H1 (cell line): ENCODE data around the gene NXN. TPM values are rescaled to one million over a fixed set of nuclear protein-coding genes. Genes with fewer than 3 reads are reported as not detected.

Experiments used
- CHD7 ChIP-seq: fragments of 300-600 bp; sonication (generic); IDR thresholded peaks from 2 replicates; pipeline ENCODE4 v1.7.1; 2012; ENCODE audit warnings: low read length, moderate library complexity, mild to moderate bottlenecking, inconsistent platforms; ENCODE audit not compliant: insufficient replicate concordance
- CTBP2 ChIP-seq: IDR thresholded peaks from 2 replicates; pipeline ENCODE4 v1.7.0; 2011; ENCODE audit warnings: borderline replicate concordance, mild to moderate bottlenecking, moderate library complexity, mixed read lengths, low read length; ENCODE audit not compliant: insufficient read depth, insufficient read length
- EP300 ChIP-seq, 2 experiments: IDR thresholded peaks; 1 replicate in 1 of 2; 2 replicates in 1 of 2; pipeline ENCODE4 v1.6.1; 2011 to 2012; ENCODE audit warnings: low read depth in 2 of 2, low read length in 2 of 2, mild to moderate bottlenecking in 2 of 2, borderline replicate concordance in 1 of 2, inconsistent platforms in 1 of 2, moderate library complexity in 1 of 2
- JUN ChIP-seq: IDR thresholded peaks from 2 replicates; pipeline ENCODE4 v1.6.1; 2011; ENCODE audit warnings: low read depth, mild to moderate bottlenecking, improper control_type of control experiment, low read length
- SIRT6 ChIP-seq: IDR thresholded peaks from one replicate; pipeline ENCODE4 v1.7.1; 2012; ENCODE audit warnings: low read length, inconsistent platforms
- SP2 ChIP-seq: IDR thresholded peaks from 2 replicates; pipeline ENCODE4 v1.6.1; 2012; ENCODE audit warnings: mild to moderate bottlenecking, low read length, inconsistent platforms
- SRF ChIP-seq: IDR thresholded peaks from 2 replicates; pipeline ENCODE4 v1.6.1; 2011; ENCODE audit warnings: mild to moderate bottlenecking, low read depth, low read length, moderate library complexity
- TEAD4 ChIP-seq: IDR thresholded peaks from 2 replicates; pipeline ENCODE4 v1.6.1; 2012; ENCODE audit warnings: low read depth, low read length, inconsistent platforms, mixed read lengths
- ZNF274 ChIP-seq: IDR thresholded peaks from 2 replicates; pipeline ENCODE4 v1.7.0; 2012; ENCODE audit warnings: low read length, borderline replicate concordance; ENCODE audit errors: extremely low read depth
- polyA plus RNA-seq, 7 experiments: library from polyadenylated mRNA; depleted of rRNA in 3 of 7; stranded (reverse) in 5 of 7; unstranded in 2 of 7; fragments of >200 nt in 5 of 7; fragments of 200-250 nt in 2 of 7; gene quantifications; 1 replicate in 5 of 7; 2 replicates in 1 of 7; 4 replicates in 1 of 7; pipeline versions ENCODE4 v1.2.1 to v1.2.3, GENCODE V29; 2011 to 2013; ENCODE audit warnings: missing spikeins in 2 of 7, mixed read lengths in 2 of 7
- total RNA-seq: library from RNA; stranded (reverse); fragmentation: NEBNext Ultra II Directional; extraction: Animal tissue kit (Norgen Biotek cat#: 25700); gene quantifications from 2 replicates; pipeline ENCODE4 v1.2.1, GENCODE V29; 2021
- TF ChIP-seq, protein P1 (sequence below): IDR thresholded peaks from 2 replicates; pipeline ENCODE4 v1.6.1; 2011; ENCODE audit warnings: low read depth, mild to moderate bottlenecking, low read length; ENCODE audit not compliant: insufficient read depth

NXN gene
- total and polyA plus RNA-seq, 2 of the 8 experiments (the other 6 are each of a cell fraction or from before 2014, with no cell fraction given), result 94.1 to 107 TPM

- TF ChIP-seq TEAD4 (no peak), SRF (no peak), ZNF274 (no peak), SP2 (no peak), EP300 (IDR thresholded peaks at IDR 0.05; ENCODE audit: borderline replicate concordance in 1 of 2, low read depth in 2 of 2, low read length in 2 of 2) (no peak), CHD7 (no peak), SIRT6 (no peak), CTBP2 (no peak), JUN (no peak)
- TF ChIP-seq, protein P1, sequence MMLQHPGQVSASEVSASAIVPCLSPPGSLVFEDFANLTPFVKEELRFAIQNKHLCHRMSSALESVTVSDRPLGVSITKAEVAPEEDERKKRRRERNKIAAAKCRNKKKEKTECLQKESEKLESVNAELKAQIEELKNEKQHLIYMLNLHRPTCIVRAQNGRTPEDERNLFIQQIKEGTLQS, result no peak
- TF ChIP-seq, all 59 proteins: peak for 0
Measured at GRCh38 chr17:850086-850850, 129.3 kb downstream of the NXN start (continued).
